ENCODE data around the gene FRMD4A.
A peak's percentile ranks its signal among the peaks of the same experiment; 100 is the strongest.
"Not testable (repeated sequence)": the region's sequence is repeated elsewhere in the genome, so short reads cannot be mapped to it uniquely, and the experiment has no call there.

The FRMD4A gene

GRCh38 chr10:14240253-14241189 lies 90.2 kb downstream of the FRMD4A start:
- no peak for DNase-seq (ENCODE audit: low spot score)

GRCh38 chr10:14238659-14239058 lies 92.1 kb downstream of the FRMD4A start:
- DNase-seq (ENCODE audit: low spot score), result not testable (repeated sequence)

GRCh38 chr10:14236341-14236740 lies 94.4 kb downstream of the FRMD4A start:
- DNase-seq (ENCODE audit: low spot score), result no peak

DNA sequence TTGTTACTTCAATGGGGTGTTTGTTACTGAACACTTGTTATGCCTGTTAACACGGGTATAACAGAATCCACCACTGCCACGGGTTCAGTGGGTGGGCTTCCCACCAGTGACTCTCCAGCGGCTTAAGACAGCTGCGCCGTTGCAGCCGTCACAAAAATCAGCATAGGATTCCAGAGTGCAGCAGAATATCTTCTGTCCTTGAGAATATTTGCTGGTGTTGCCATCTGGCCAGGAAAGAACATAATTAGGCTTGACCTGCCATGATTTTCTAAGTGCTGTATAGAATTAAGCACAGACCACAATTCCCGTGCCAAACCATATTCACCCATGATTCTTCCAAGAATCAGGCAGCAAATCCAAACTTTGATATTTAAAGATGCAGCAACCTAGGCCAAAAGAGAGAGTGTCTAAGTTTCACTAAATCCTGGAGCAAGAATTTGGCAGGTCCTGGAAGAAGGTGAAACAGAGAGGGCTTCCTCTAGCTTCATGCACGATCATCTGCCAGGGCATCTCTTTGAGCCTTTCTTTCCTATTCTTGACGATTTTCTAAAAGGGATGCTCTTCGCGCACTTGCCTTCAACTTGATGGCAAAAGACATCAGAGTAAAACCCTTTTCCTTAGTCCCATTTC lies 95.0 kb downstream of the FRMD4A start:
- no peak for DNase-seq (ENCODE audit: low spot score)

DNA sequence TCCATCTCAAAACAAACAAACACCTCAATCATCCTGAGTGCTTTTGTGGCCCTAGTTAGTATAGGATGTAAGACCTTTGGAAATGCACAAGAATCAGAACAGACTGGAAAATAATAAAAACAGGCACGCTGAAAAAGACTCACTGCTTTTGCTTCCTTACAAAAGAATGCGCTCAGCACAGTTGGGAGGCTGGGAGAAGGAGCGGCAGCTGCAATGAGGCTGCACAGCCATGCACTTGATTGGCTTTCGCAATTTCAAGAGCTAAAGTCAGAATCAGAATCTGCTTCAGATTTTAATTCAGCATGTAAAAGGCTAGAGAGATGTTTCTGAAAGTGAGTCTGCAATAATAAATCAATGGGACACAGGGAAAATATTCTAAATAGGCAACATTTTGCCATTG lies 97.2 kb downstream of the FRMD4A start:
- no peak for DNase-seq (ENCODE audit: low spot score)

GRCh38 chr10:14228798-14229197 lies 101.9 kb downstream of the FRMD4A start:
- DNase-seq (ENCODE audit: low spot score), result not testable (repeated sequence)

GRCh38 chr10:14225379-14225778 lies 105.3 kb downstream of the FRMD4A start:
- DNase-seq (ENCODE audit: low spot score), result no peak

DNA sequence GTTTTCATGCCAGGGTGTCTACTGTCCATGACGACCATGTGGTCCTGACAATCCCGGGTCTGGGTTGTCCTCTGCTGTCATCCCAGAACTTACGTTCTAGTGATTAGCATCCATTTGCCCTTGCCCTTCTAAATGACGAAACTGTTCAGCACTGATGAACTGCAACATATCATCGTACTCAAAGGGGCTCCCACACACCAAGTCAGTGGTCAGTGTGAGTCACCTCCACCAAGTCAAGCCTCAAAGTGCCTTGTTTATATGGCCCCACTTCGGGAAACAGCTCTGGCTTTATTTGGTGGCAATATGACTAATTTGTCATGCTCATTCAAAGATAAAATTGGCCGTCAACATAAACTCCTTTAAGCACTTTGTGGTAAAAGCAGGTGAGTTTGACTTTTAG lies 110.7 kb downstream of the FRMD4A start:
- no peak for DNase-seq (ENCODE audit: low spot score)

GRCh38 chr10:14219411-14219810 lies 111.3 kb downstream of the FRMD4A start:
- DNase-seq (ENCODE audit: low spot score), result no peak

DNA sequence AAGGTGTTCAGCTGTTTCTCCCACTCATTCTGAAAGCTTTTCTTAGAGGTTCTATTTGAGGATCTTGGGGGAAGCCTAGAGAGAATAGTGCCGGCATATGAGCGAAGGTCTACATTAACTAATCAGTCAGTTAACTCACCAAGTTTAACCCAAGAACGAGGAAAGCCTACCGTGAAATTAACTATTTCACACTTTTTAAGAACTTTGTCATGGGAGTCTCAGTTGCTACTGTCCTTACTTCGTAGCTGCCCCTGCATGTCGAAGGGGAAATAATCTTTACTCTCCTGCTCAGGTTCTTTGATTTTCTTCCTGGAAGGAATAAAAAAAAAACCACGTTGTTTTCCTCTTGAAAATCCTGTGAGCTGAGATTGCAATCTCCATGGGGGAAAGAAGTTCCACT lies 115.1 kb downstream of the FRMD4A start:
- DNase-seq (ENCODE audit: low spot score), result no peak

GRCh38 chr10:14213703-14214102 lies 117.0 kb downstream of the FRMD4A start:
- DNase-seq (ENCODE audit: low spot score), result not testable (repeated sequence)

- no peak for DNase-seq (ENCODE audit: low spot score)
Measured at GRCh38 chr10:14211610-14212009, 119.1 kb downstream of the FRMD4A start.

- no peak for DNase-seq (ENCODE audit: low spot score)
Measured at GRCh38 chr10:14208231-14208630, 122.5 kb downstream of the FRMD4A start.

DNA sequence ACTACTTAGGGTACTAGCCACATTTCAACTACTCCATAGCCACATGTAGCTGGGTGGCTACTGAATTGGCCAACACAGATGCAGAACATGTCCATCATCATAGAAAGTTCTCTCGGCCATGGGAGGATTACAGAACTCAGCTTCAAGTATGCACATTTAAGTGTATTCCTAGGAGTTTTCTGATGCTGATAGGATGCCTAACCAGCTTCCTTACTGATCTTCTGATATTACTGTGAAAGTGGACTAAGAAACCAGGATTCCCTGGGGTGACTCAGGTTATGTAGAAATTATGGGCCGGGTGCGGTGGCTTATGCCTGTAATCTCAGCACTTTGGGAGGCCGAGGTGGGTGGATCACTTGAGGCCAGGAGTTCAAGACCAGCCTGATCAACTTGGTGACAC lies 125.5 kb downstream of the FRMD4A start:
- DNase-seq (ENCODE audit: low spot score), result no peak

DNA sequence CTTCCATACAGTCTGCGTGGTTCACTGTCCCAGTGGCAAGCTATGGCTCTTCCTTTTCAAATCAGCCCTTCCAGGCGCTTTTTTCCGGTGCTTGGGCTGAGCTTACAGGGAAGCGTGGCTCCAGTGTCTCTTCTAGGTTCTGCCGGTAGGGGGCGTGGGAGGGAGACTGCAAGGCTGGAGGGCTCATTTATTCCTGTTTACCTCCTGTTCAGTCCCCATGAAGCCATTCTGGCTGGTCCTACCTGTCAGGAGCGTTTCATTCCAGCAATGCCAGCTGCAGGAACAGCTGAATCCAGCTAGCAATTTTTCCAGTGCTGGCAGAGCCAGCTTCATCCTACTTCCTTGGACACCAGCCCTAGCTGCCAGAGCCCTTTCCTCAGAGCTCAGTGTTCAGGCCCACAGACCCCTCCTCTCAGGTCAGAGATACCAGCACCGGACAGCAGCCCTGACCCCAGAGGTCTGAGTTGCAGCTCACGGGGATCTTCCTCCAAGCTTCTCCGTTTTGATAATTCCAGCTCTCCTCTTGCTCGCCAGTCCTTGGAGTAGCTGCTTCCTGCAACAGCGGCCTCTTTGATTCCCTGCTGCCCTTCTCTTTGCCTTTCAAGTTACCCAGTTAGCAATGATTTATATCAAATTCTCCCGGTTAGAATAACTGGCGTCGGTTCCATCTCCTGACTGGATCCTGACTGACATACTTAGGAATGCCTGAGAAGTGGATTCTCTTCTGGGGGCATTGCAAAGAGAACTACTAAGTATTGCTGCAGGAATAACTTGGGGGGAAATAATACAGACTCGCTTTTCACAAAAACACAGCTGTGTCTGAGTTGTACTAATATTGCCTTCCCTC lies 129.8 kb downstream of the FRMD4A start:
- peak; percentile 12 for DNase-seq (ENCODE audit: low spot score)

DNA sequence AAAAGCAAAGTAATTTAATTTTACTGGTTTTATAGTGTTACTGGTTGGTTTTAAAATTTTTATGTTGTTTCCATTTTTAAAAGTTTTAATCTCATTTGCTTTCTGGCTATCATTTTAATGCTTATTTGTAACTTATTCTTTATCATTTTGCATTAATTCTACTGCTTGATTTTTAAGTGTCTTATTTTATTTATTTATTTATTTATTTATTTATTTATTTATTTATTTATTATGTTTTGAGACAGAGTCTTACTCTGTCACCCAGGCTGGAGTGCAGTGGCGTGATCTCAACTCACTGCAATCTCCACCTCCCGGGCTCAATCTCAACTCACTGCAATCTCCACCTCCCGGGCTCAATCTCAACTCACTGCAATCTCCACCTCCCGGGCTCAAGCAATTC lies 131.6 kb downstream of the FRMD4A start:
- not testable (repeated sequence) for DNase-seq (ENCODE audit: low spot score)

DNA sequence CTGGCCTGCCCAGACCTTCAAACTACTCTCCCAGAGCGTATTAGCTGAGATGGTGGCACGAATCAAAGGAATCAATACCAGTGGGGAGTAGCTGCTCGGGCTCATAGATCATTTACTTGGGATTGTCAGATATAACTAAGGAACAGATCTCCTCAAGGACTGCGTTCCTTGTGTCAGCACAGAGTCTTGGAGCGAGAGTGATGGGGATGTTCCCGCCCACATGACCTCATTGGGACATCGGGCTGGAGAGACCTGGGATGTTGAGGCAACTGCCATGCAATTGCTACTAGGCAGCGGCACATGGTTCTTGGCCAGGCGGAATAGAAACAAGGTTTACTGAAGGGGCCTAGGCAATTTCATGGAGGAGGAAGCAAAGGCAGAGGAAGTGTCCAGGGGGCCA lies 132.6 kb downstream of the FRMD4A start:
- no peak for DNase-seq (ENCODE audit: low spot score)

- DNase-seq (ENCODE audit: low spot score), result no peak
Measured at GRCh38 chr10:14196113-14196512, 134.6 kb downstream of the FRMD4A start.

DNA sequence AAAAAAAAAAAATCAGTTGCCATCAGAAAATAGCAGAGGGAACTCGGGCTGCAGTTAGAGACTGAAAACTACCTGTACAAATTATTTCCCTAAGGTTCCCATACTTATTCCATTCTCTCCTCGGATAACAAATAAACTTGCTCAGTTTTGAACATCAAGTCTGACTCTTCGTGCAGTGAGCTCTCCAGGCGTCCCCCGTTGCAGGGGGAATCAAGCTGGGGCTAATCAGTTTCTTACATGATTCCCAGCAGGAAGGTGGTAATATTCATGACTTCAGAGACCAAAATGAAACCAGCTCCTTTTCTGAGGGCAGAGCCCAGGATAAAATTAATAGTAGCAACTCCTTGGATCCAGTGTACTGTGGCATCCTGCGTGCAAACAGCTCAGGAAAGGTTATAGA lies 135.3 kb downstream of the FRMD4A start:
- no peak for DNase-seq (ENCODE audit: low spot score)

DNA sequence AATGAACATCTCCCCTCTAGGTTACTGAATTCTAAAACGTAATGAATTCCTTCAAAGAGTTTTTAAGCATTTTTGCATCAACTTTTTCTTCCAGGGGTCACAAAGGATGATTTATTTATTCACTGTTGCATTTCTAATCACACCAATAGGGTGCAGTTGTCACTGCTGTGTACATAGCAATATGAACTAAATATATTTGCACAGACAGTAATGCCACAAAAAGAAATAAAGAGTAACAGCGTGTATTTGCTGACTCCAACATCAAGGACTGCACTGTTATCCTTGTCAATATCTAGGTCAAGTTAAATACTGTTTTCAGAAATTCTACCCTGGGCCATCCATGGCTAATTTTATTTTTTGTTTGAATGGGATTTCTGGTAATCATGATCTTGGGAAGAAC lies 138.0 kb downstream of the FRMD4A start:
- no peak for DNase-seq (ENCODE audit: low spot score)

GRCh38 chr10:14191871-14192270 lies 138.9 kb downstream of the FRMD4A start:
- no peak for DNase-seq (ENCODE audit: low spot score)

- DNase-seq (ENCODE audit: low spot score), result no peak
Measured at GRCh38 chr10:14191407-14191806, 139.3 kb downstream of the FRMD4A start.

- no peak for DNase-seq (ENCODE audit: low spot score)
Measured at GRCh38 chr10:14190702-14191101, 140.0 kb downstream of the FRMD4A start.
